ENCODE data around the gene TAMALIN. TPM values are rescaled to one million over a fixed set of nuclear protein-coding genes. Genes with fewer than 3 reads are reported as not detected.

Gene TAMALIN
- total RNA-seq, 1 experiment from 2014 or later, result 0.58 TPM

GRCh38 chr12:52055731-52056711 is 49.3 kb downstream of the TAMALIN start:
- H3K36me3 ChIP-seq (ENCODE audit: low read depth, low read length), result peaks cover 19% of the 10 kb centered on the region; the same call in 1 of the 2 replicates
- no peak overlapping the region for H2AFZ ChIP-seq (ENCODE audit: low read length)
- H3K9me3 ChIP-seq (ENCODE audit: low read length), result no peaks in the 10 kb centered on the region
- H3K27me3 ChIP-seq (ENCODE audit: low read length), result no peaks in the 10 kb centered on the region
- CTCF ChIA-PET, result interaction anchor here (0.6 kb wide), 1 partner anchor 30 kb away, joined by 7 read pairs; no protein-coding TSS in a partner anchor
- DNase-seq (no peak), ATAC-seq (no peak)
- POLR2A ChIA-PET (ENCODE audit: unreplicated experiment), result no interaction called here
- H3K4me1 ChIP-seq (ENCODE audit: insufficient read depth, low read length), result peaks cover 12% of the 10 kb centered on the region; the same call in 1 of the 2 replicates
- H3K9ac ChIP-seq (ENCODE audit: low read length), result no peak overlapping the region
- no peaks in the 10 kb centered on the region for H3F3A ChIP-seq (ENCODE audit: low read length, unreplicated experiment)
- H3K79me2 ChIP-seq (ENCODE audit: low read length), result peaks cover 23% of the 10 kb centered on the region; the same call in 1 of the 2 replicates
- H3K9me2 ChIP-seq (replicated peaks; ENCODE audit: low read length), result no peaks in the 10 kb centered on the region
- TF ChIP-seq EZH2 (IDR thresholded peaks at IDR 0.05; ENCODE audit: low read length, unreplicated experiment) (no peak), CTCF (conservative IDR thresholded peaks at IDR 0.05; ENCODE audit: low read depth, low read length) (no peak), EZH2phosphoT487 (IDR thresholded peaks at IDR 0.05; ENCODE audit: borderline replicate concordance, low read length) (no peak)
- BruUV-seq (replicated peaks), result no TSS peak
- intact Hi-C loops (cut with micrococcal nuclease), result no loop called here
- H3K4me3 ChIP-seq (ENCODE audit: low read length), result no peak overlapping the region
- H3K27ac ChIP-seq (ENCODE audit: low read length), result no peak overlapping the region
- peaks cover 44% of the 10 kb centered on the region for H4K20me1 ChIP-seq (ENCODE audit: low read length)
- H3K4me2 ChIP-seq (ENCODE audit: low read length), result no peak overlapping the region

- H3K9ac ChIP-seq (ENCODE audit: low read length), result no peak overlapping the region
- CTCF ChIA-PET, result no interaction called here
- no peak for TF ChIP-seq EZH2phosphoT487 (IDR thresholded peaks at IDR 0.05; ENCODE audit: borderline replicate concordance, low read length)
- no peak for TF ChIP-seq CTCF (conservative IDR thresholded peaks at IDR 0.05; ENCODE audit: low read depth, low read length)
- TF ChIP-seq EZH2 (IDR thresholded peaks at IDR 0.05; ENCODE audit: low read length, unreplicated experiment), result no peak
- H3K36me3 ChIP-seq (ENCODE audit: low read depth, low read length), result peaks cover 19% of the 10 kb centered on the region; the same call in 1 of the 2 replicates
- no peaks in the 10 kb centered on the region for H3K27me3 ChIP-seq (ENCODE audit: low read length)
- no peaks in the 10 kb centered on the region for H3K9me3 ChIP-seq (ENCODE audit: low read length)
- no peak overlapping the region for H3K4me3 ChIP-seq (ENCODE audit: low read length)
- BruUV-seq (replicated peaks), result no TSS peak
- ATAC-seq (no peak), DNase-seq (no peak)
- no peak overlapping the region for H2AFZ ChIP-seq (ENCODE audit: low read length)
- POLR2A ChIA-PET (ENCODE audit: unreplicated experiment), result no interaction called here
- no peaks in the 10 kb centered on the region for H3F3A ChIP-seq (ENCODE audit: low read length, unreplicated experiment)
- H4K20me1 ChIP-seq (ENCODE audit: low read length), result peaks cover 38% of the 10 kb centered on the region
- H3K79me2 ChIP-seq (ENCODE audit: low read length), result peaks cover 16% of the 10 kb centered on the region; the same call in 1 of the 2 replicates
- H3K9me2 ChIP-seq (replicated peaks; ENCODE audit: low read length), result no peaks in the 10 kb centered on the region
- no peak overlapping the region for H3K27ac ChIP-seq (ENCODE audit: low read length)
- H3K4me2 ChIP-seq (ENCODE audit: low read length), result no peak overlapping the region
- H3K4me1 ChIP-seq (ENCODE audit: insufficient read depth, low read length), result peaks cover 8% of the 10 kb centered on the region; the same call in 1 of the 2 replicates
- intact Hi-C loops (cut with micrococcal nuclease), result no loop called here
These were observed 50.3 kb downstream of the TAMALIN start for GRCh38 chr12:52056801-52057637.
